Panc1 (cell line): ENCODE measurements around the gene POLN.

Experiments used
- CTCF ChIP-seq: fragments of 450-650 bp; IDR thresholded peaks from 2 replicates; pipeline ENCODE4 v1.5.1; 2017; ENCODE audit warnings: mild to moderate bottlenecking
- POLR2AphosphoS5 ChIP-seq: IDR thresholded peaks from 2 replicates; pipeline ENCODE4 v1.6.1; 2012; ENCODE audit warnings: mild to moderate bottlenecking, low read depth, low read length, moderate library complexity
- REST ChIP-seq, 2 experiments: IDR thresholded peaks; 2 replicates each; pipeline ENCODE4 v1.6.1; 2011 to 2012; ENCODE audit warnings: low read depth in 2 of 2, control low read depth in 1 of 2, low read length in 1 of 2, mild to moderate bottlenecking in 1 of 2, moderate library complexity in 1 of 2; ENCODE audit not compliant: insufficient read depth in 1 of 2
- SIN3A ChIP-seq: IDR thresholded peaks from 2 replicates; pipeline ENCODE4 v1.6.1; 2012; ENCODE audit warnings: low read depth, mild to moderate bottlenecking, low read length, moderate library complexity, borderline replicate concordance; ENCODE audit not compliant: insufficient read depth
- TCF7L2 ChIP-seq: IDR thresholded peaks from 2 replicates; pipeline ENCODE4 v1.6.1; 2011; ENCODE audit warnings: mild to moderate bottlenecking, low read depth, low read length, inconsistent platforms

- TF ChIP-seq CTCF, result no peak
- TF ChIP-seq SIN3A, result no peak
- no peak for TF ChIP-seq POLR2AphosphoS5
- TF ChIP-seq TCF7L2, result no peak
- no peak for TF ChIP-seq REST (IDR thresholded peaks at IDR 0.05; ENCODE audit: insufficient read depth in 1 of 2, low read depth in 2 of 2, low read length in 1 of 2)
Measured at GRCh38 chr4:2183394-2183793, 58.5 kb downstream of the POLN start.
